HG03139 (cell line): ENCODE measurements around the gene ANKMY2.
A peak's percentile ranks its signal among the peaks of the same experiment; 100 is the strongest.
"Not testable (repeated sequence)": the region's sequence is repeated elsewhere in the genome, so short reads cannot be mapped to it uniquely, and the experiment has no call there.

Source experiments
- ATAC-seq: cut with Tn5 transposase; IDR thresholded peaks from one replicate; pipeline ENCODE4 v1.9.1; 2021; ENCODE audit not compliant: unreplicated experiment

Gene ANKMY2

DNA sequence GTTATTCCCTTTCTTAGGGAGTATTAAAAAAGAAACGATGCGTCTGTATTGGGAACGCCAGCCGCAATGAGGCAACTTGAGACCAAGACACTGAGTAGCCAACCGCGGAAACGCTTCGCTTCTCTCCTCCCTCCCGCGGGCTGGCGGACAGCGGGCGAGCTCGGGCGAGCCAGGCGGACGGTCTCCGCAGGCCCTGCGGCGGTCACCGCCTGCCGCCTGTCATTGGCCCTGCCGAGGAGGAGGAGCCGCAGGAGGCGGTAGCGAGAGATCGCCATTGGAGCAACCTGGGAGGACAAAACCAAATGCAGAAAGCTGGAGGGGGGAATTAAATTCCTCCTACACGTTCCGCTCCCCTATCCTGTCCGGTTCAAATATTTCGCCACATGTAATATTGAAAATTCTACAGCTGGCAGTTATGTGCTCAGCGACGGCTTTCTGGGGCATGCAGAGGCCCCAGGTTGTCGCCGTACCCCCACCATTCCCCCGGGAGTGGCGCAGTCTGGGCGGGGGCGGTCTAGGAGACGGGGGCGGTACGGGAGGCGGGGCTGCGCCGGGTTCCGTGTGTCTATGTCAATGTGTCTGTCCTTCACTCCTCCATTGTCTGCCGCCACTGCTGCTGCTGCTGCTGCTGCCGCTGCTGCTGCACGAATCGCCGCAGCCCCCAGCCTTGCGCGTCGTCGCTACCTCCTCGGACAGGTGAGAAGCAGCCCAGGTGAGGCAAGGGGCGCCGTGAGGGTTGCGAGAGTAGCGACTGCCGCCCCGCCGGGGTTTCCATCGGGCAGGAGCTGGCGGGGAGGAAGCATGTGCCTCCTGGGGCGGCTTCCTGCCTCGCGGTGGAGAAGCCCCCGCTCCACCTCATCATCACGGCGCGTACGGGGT, at the start of gene ANKMY2, which contains the start of gene BZW2:
ANKMY2 (minus strand) TSS at position 162 of the 879 bp plus-strand sequence. CDS start 181 bp downstream, outside the sequence.
BZW2 (plus strand) TSS at position 589 of the 879 bp plus-strand sequence. CDS start 19,263 bp downstream, outside the sequence.
- ATAC-seq = peak; percentile 97

DNA sequence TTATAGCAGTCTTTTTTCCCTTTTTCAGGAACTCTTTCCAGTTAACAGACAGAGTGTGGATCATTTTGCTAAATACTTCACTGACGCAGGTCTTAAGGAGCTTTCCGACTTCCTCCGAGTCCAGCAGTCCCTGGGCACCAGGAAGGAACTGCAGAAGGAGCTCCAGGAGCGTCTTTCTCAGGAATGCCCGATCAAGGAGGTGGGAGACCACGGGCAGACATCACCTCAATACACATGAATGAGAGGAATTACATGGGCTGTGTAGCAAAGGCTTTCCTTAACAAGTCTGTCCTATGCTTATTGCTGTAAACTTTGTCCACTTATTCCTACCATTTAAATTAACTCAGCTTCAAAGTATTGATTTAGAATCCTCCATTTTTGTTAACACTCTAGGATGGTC, 49.3 kb upstream of the ANKMY2 start:
- no peak for ATAC-seq

DNA sequence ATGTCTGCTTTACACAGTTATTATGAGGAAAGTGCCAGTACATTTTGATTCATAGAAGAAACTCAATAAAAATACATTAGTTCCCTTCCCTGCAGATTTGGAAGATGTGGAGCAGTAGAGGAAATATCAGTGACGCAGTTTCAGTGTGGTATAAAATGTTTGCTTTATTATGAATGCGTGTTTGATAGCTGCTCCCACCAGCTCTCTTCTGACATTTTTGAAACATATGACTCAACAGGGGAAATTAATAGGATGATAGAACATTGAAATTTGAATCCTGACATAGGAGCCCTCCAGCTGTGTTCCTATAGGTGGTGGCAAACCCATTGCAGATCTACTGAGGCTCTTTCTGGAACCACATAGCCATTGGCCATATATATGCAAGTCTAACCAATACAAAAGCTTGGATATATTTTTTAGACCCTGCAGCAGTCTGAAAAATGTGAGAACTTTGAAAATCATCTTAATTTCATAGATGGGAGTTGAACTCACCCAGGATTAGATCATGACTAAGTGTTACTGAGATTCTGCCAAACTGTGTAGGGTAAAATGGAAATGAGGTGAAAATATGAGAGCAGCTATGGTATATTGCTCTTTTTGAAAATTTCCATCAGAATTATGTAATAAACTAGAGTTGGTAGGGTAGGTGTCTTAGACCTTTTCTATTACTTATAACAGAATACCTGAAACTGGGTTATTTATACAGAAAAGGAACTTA, 48.2 kb upstream of the ANKMY2 start:
- no peak for ATAC-seq

DNA sequence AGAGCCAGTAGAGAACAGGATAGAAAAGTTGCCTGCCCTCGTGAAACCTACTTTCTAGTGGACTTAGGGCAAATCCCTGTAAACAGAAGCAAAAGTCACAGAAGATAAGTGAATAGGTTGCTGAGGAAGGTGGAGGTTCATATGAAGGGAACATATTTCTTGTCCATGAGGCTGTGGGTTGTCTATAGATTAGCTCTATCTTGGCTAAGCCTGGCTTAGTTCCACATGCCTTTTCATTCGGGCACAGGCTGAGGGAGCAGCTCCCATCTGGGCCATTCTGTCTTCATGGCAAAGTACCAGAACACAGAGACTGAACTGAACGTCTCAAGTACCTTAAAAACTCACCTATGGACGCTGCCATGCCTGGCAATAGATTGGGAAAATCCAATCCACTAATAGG, 45.7 kb upstream of the ANKMY2 start:
- ATAC-seq = no peak

DNA sequence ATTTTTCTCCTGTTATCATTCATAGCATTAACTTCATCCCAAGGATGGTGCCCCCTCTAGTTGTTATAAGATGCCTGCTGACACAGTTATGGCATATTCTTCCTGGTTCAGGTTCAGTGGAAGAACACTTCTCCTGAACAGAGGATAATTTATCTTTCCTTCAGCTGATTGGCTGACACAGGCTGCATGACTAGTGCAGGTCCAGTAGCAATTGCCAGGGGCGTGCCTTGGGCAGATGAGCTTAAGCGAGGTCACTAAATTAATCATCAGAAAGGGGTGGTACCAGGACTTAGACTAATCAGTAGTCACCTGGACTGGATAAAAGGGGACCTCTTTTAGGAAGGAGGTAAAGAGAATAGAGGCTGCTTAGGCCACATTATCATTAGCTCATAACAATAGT, 42.7 kb upstream of the ANKMY2 start:
- ATAC-seq = no peak

DNA sequence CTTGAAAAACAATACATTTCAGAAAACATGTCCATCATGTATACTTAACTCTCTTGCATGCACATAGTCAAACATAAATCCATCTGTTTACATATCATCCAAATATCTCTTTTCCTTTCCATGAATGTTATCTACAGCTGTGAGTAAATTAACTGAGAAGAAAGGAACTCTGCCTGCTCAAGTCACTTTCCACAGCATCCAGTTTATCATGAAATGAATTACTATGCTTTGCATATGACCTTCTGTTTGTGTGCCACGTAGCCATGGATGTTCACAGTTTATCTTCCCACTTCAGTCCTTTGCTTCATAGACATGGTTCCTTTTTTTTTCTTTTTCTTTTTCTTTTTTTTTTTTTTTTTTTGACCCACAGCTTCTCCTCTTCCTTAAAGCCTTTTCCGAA, 40.0 kb upstream of the ANKMY2 start:
- ATAC-seq = no peak

DNA sequence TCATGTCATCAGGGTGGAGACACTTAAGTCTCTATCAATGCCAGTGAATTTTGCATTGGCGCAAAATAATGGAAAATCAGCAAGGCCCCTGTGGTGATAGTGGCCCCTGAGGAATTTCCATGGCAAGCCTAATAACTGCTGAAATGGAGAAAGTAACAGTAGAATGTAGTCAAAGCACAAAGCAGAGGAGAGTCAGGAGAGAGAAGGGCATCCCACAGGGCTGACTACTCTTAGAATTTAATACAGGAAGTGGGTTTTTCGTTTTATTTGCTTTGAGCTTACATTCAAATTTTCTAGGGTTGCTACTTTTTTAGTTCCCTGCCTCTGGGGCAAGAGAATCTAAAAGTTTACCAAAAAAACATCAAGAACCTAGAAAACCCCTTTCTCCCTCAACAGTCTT, 39.4 kb upstream of the ANKMY2 start:
- no peak for ATAC-seq

DNA sequence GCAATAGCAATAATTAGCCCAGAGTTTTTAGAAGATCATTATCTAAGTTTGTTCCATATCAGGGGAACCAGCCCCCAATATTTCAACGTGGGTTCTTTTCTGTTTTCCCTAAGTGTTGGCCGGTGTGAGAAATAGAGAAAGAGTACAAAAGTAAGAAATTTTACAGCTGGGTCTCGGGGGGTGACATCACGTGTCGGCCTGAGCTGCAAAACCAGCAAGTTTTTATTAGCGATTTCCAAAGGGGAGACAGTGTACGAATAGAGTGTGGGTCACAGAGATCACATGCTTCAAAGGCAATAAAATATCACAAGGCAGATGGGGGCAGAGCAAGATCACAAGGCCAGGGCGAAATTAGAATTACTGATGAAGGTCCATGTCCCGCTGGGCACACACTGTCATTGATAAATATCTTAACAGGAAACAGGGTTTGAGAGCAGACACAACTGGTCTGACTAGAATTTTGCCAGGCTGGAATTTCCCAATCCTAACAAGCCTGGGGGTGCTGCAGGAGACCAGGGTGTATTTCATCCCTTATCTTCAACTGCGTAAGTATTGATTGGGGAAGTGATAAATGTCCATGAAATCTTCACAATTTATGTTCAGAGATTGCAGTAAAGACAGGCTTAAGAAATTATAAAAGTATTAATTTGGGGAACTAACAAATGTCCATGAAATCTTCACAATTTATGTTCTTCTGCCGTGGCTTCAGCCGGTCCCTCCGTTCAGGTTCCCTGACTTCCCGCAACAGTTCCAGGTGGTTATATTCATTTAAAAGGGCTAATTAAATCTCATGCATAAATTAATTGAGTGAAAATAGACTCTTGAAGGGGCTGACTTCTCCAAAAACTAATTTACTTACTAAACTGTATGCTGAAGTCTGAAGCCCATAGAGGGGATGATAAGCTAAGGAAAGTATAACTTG, 33.4 kb upstream of the ANKMY2 start:
- ATAC-seq = not testable (repeated sequence)

DNA sequence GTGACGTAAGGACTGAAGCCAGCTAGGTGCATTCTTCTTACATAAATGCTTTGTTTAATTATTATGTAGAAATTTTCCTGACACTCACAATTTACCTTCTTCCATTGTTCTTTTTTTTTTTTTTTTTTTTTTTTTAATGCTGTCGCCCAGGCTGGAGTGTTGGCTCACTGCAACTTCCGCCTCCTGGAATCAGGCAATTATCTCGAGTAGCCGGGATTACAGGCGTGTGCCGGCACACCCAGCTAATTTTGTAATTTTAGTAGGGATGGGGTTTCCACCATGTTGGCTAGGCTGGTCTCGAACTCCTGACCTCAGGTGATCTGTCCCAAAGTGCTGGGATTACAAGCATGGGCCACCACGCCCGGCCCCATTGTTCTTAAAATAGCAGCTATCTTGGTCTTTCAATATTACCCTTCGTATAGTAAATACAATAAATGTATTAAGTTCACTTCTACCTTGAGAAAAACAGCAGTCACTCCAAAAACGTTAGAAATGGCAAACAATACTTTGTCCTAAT, 32.5 kb upstream of the ANKMY2 start:
- no peak for ATAC-seq

DNA sequence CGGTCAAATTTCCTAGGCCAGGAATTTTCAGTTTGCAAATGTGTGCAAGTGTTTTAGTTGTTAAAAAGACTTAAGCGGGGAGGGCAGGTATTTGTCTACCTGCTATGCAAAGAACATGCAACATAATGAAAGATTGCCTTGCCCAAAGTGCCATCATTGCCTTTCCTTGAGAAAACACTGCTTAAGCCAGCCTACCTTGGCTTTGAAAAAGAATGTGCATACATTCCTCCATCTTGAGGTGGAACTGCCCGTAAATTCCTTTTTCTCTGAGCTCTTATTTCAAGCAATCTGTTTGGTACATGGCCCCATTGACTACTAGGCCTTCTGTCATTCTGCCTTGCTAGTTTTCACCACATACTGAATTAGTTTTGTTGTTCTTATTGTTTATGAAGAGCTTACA, 29.7 kb upstream of the ANKMY2 start:
- no peak for ATAC-seq

DNA sequence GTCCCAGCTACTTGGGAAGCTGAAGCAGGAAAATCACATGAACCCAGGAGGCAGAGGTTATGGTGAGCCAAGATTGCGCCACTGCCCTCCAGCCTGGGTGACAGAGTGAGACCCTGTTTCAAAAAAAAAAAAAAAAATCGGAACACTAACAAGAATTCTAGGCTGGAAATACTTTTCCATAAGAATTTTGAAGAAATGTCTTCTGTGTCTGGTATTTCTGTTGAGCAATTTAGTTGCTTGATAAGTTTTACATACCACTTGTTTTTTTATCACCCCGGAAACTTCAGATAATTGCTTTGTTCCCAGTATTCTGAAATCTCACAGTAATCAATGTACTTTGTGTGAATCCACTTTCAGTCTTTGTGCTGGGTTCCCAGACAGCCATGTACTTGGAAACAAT, 26.3 kb upstream of the ANKMY2 start:
- no peak for ATAC-seq

DNA sequence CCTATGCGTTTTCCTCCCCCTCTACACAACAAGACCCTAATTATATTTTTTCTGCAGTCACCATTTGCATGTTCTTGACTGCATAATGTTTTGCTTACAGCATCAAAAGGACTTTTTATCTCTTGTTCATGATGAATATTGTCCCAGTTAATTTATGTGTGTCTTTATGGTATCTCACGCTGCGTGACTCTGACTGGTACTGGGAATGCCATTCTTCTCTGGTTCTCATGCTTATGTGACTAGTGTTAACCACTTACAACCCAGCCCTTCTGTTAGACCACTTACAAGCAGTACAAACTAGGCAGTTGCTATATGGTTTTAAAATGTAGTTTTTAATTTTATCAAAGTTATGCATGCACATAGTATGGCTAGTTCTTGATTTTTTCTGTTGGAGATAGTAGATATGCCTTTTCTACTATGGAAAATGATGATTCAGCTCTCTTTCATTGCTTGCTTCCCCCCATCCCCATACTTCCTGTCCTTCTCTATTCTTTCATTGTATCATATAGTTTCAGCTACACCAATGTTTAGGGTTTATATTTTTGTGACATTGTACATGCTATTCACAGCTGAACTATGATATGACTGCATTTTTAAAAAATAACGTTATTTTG, 25.3 kb upstream of the ANKMY2 start:
- ATAC-seq = no peak

DNA sequence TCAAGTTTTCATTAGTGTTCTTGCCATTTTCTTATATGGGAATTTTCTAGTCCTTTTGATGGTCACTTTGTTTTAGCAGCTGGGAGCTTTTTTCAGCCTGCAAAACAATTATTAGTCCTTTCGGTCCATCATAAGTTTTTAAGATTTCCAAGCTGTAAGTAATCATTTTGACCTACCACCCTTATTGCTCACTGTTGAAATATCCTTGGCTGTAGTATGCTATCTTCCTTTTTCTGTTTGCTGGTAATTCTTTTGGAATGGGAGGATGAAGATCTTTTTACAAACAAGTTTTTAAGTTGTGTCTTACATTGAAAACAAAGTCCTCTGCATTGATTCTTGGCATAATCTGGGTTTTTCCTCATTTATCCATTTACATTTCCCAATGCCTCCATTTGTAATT, 24.5 kb upstream of the ANKMY2 start:
- ATAC-seq = no peak

DNA sequence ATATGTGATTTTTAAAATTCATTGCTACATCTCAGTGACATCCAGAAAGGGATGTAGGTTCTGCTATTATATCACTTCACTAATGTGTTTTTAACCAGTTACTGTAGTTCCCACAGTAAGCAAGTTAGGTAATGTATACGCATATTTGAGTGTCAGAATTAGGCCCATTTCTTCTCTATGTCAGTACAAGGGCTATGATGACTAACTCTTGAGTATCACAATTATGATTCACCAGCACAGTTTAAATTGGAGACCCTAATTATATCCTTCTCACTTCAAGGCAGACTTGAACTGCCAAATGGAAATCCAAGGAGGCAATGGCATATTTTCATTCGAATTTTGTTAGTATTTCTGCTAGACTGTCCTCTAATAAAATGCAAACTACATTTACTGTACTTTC, 24.0 kb upstream of the ANKMY2 start:
- ATAC-seq = no peak

DNA sequence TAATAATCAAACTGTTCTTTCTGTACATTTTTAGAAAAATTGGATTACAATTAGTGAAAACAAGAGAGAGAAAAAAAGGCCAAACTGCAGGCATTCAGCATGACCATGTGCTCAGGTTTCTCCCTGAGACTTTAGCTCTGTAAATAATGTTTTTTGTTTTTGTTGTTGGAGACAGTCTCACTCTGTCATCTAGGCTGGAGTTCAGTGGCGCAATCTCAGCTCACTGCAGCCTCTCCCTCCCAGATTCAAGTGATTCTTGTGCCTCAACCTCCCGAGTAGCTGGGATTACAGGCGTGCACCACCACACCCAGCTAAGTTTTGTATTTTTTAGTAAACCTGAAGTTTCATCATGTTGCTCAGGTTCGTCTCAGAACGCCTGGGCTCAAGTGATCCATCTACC, 23.4 kb upstream of the ANKMY2 start:
- no peak for ATAC-seq

DNA sequence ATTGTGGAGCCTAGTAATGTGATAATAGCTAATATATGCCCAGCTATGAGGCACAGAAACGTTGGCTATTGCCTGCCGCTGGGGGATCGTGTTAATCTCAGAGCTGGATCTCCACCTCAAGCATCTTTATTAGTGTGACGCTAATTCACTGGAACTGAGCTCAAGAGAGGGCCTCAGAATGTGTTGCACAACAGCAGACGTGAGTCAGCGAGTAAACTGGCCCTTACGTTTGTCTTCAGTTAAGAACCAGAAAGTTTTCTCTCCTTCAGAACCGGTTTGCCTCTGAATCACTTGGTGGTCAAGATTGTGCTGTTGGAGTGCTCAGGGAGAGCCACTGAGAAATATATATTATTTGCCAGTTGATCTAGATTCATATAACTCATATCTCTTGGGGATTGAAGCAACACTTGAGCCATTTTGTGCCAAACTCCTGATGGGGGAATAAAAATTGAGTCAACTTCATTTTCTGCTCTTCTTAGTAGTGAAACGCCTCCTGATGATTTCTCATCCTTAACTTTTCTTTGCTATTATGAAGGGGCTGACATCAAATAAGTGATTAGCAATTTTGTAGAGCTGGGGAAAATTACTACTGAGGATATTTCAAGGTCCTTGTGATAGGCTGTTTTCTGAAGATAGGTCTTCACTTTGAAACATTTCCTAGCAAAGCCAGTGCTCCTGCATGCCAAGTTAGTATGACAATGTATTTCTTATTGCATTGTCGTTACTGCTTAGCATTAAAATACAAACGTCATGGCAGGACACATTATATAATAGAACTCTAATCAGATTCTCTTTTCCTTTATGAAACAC, 22.7 kb upstream of the ANKMY2 start:
- no peak for ATAC-seq

DNA sequence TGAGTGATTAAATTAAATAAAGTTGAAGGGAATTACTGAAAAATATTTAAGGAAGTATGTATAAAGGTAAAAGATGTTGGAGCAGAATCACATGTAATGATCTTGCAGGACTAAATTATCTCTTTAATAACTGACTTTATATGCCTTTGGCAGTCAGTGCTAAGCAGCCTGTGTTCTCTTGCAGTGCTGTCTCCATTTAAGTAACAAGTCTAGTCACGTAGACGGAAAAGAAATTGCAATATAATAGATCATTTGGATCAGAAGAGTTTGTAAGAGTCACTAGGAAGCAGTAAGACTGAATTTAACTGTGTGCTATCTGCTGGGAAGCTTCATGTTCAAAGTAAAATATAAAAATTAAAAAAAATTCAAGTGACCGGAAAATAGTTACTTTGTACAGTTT, 21.8 kb upstream of the ANKMY2 start:
- ATAC-seq = no peak

DNA sequence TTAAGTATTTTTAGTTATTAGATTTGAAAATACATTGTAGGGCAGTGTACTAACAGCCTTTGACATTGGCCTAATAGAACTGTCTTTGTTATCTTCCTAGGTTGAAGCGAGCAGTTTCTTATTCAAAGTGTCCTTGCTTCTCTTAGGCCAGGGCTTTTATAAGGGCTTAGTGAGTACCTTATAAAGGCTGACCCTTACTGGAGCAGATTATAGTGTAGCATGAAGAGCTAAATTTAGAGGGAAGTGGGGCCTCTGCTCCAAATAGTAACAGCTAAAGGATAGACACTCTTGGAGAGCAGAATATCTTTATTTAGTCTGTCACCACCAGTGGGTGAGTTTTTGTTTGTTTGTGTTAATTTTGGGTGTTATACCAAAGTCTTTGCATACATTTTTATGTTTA, 16.4 kb upstream of the ANKMY2 start:
- no peak for ATAC-seq

DNA sequence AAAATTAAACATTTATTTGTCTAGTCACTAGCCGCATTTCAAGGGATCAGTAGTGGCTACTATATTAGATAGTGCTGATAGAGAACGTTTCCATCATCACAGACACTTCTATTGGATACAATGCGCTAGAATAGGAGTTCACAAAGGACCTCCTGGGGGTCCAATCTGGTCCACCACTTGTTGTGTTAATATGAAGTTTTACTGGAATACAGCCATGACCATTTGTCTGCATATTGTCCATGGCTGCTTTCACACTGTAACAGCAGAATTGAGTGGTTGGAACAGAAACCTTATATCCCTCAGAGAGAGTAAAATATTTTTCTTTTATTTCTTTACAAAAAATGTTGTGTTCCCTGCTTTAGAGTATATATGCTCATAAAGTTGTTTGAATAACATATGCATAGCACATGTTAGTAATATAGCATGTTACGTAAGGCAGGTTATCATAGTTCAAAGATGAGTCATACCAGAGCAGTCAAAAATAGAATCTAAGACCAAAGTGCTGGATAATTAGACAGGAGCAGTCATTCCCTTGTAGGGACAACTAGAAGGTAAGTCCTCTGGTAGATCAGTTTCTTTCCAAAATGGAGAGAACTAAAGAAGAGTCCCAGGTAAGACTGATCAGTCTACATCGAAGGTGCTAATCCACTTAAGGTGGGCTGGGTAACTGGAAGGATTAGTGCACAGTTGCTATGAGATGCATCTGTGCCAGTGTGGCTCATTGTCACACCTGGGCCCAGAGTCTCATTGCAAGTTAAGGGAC, 15.3 kb upstream of the ANKMY2 start:
- no peak for ATAC-seq
